Loucy (cell line): ENCODE measurements around the gene FKBP9.
A peak's percentile ranks its signal among the peaks of the same experiment; 100 is the strongest.

Experiments
- EZH2phosphoT487 ChIP-seq: fragments of 200-600 bp; IDR thresholded peaks from 2 replicates; pipeline ENCODE4 v1.6.1; 2018; ENCODE audit warnings: antibody characterized with exemption, mild to moderate bottlenecking, moderate library complexity, borderline replicate concordance
- TF ChIP-seq, protein P1 (sequence below): fragments of 200-600 bp; sonication (generic); conservative IDR thresholded peaks from 2 replicates; pipeline ENCODE4 v1.5.1; 2014; ENCODE audit warnings: mild to moderate bottlenecking, antibody characterized with exemption, low read length

DNA sequence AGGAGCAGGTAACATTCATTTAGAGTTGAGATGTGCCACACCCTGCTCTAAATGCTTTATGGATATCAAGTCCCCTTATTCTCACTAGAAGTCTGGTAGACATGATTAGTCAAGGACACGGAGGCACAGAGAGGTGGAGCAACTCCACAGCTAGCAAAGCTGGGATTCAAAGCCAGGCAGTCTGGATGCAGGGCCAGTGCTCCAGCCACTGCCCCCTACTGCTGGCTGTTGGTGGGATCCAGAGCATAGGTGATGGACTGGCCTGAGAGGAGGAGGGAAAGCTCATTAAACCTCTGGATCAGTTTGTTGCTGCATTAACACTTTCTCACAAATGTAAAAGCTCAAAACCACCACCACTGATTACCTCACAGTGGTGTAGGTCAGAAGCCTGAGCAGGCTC is 43.1 kb upstream of the FKBP9 start:
- TF ChIP-seq, protein P1, sequence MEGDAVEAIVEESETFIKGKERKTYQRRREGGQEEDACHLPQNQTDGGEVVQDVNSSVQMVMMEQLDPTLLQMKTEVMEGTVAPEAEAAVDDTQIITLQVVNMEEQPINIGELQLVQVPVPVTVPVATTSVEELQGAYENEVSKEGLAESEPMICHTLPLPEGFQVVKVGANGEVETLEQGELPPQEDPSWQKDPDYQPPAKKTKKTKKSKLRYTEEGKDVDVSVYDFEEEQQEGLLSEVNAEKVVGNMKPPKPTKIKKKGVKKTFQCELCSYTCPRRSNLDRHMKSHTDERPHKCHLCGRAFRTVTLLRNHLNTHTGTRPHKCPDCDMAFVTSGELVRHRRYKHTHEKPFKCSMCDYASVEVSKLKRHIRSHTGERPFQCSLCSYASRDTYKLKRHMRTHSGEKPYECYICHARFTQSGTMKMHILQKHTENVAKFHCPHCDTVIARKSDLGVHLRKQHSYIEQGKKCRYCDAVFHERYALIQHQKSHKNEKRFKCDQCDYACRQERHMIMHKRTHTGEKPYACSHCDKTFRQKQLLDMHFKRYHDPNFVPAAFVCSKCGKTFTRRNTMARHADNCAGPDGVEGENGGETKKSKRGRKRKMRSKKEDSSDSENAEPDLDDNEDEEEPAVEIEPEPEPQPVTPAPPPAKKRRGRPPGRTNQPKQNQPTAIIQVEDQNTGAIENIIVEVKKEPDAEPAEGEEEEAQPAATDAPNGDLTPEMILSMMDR = peak; percentile 22; the same call in 1 of the 2 replicates
- no peak for TF ChIP-seq EZH2phosphoT487
